HEK293 (cell line): ENCODE results near the gene ZNF423.

Experiments used
- CTCF ChIA-PET: fragments of 350-600 bp; formaldehyde crosslinking; extraction: SDS; loops from one replicate; lab custom pipeline; 2021; ENCODE audit warnings: antibody characterized with exemption; lab: Yijun Ruan, JAX
- POLR2A ChIA-PET: fragments of 300-600 bp; formaldehyde crosslinking; extraction: SDS; loops from one replicate; lab custom pipeline; 2020; ENCODE audit warnings: antibody characterized with exemption, inconsistent platforms; lab: Yijun Ruan, JAX
- H3K27ac ChIP-seq: fragments of 200-500 bp; sonication (Bioruptor generic); 2 replicates; pipeline ENCODE4 v1.5.1; 2014; ENCODE audit warnings: low read depth, low read length, control low read depth, inconsistent platforms; ENCODE audit errors: extremely low read depth
- H3K36me3 ChIP-seq, 2 experiments: fragments of 200-500 bp in 1 of 2; sonication (Bioruptor generic) in 1 of 2; 1 replicate in 1 of 2; 2 replicates in 1 of 2; pipeline ENCODE4 v1.5.1; 2014 to 2017; ENCODE audit warnings: inconsistent platforms in 2 of 2, low read length in 2 of 2; ENCODE audit not compliant: control insufficient read depth in 2 of 2, insufficient read depth in 1 of 2
- H3K4me1 ChIP-seq: fragments of 200-500 bp; sonication (Bioruptor generic); 2 replicates; pipeline ENCODE4 v1.5.1; 2014; ENCODE audit warnings: mild to moderate bottlenecking, low read length, inconsistent platforms; ENCODE audit not compliant: control insufficient read depth, insufficient read depth
- H3K4me3 ChIP-seq: 2 replicates; pipeline ENCODE4 v1.5.1; 2011; ENCODE audit warnings: low read depth, mild to moderate bottlenecking, control low read depth, low read length, moderate library complexity
- H3K9me3 ChIP-seq: fragments of 200-500 bp; sonication (Bioruptor generic); 2 replicates; pipeline ENCODE4 v1.5.1; 2014; ENCODE audit warnings: low read depth, low read length, inconsistent platforms; ENCODE audit not compliant: control insufficient read depth, insufficient read depth
- BCL11B ChIP-seq: fragments of 450-650 bp; formaldehyde crosslinking; IDR thresholded peaks from 2 replicates; pipeline ENCODE4 v1.5.1; 2016; ENCODE audit warnings: low read depth, missing biosample characterization, missing genetic modification characterization
- HOXC10 ChIP-seq: sonication (generic); formaldehyde crosslinking; IDR thresholded peaks from 2 replicates; pipeline ENCODE4 v1.8.1; 2023; ENCODE audit warnings: mild to moderate bottlenecking, missing genetic modification reagents
- MZF1 ChIP-seq: fragments of 450-650 bp; formaldehyde crosslinking; IDR thresholded peaks from 2 replicates; pipeline ENCODE4 v1.5.1; 2017; ENCODE audit warnings: missing biosample characterization, missing genetic modification characterization, borderline replicate concordance
- PRDM6 ChIP-seq: fragments of 450-650 bp; formaldehyde crosslinking; IDR thresholded peaks from 2 replicates; pipeline ENCODE4 v1.5.1; 2017; ENCODE audit warnings: missing biosample characterization, missing genetic modification characterization
- SCRT2 ChIP-seq: fragments of 450-650 bp; formaldehyde crosslinking; IDR thresholded peaks from 2 replicates; pipeline ENCODE4 v1.5.1; 2016; ENCODE audit warnings: missing biosample characterization, missing genetic modification characterization
- ZFHX2 ChIP-seq: fragments of 450-650 bp; formaldehyde crosslinking; conservative IDR thresholded peaks from 2 replicates; pipeline ENCODE4 v1.5.1; 2016; ENCODE audit warnings: missing biosample characterization, missing genetic modification characterization
- ZNF132 ChIP-seq: fragments of 450-650 bp; formaldehyde crosslinking; IDR thresholded peaks from 2 replicates; pipeline ENCODE4 v1.5.1; 2017; ENCODE audit warnings: missing biosample characterization, missing genetic modification characterization, borderline replicate concordance
- ZNF169 ChIP-seq: fragments of 450-650 bp; formaldehyde crosslinking; IDR thresholded peaks from 2 replicates; pipeline ENCODE4 v1.5.1; 2016; ENCODE audit warnings: missing biosample characterization, missing genetic modification characterization
- ZNF174 ChIP-seq: fragments of 450-650 bp; formaldehyde crosslinking; IDR thresholded peaks from 2 replicates; pipeline ENCODE4 v1.5.0; 2017; ENCODE audit warnings: missing biosample characterization, mild to moderate bottlenecking, missing genetic modification characterization
- ZNF37A ChIP-seq: fragments of 450-650 bp; IDR thresholded peaks from 2 replicates; pipeline ENCODE4 v1.5.1; 2018; ENCODE audit warnings: missing biosample characterization, missing genetic modification characterization
- ZNF423 ChIP-seq: fragments of 450-650 bp; formaldehyde crosslinking; IDR thresholded peaks from 2 replicates; pipeline ENCODE4 v1.5.1; 2016; ENCODE audit warnings: missing biosample characterization, missing genetic modification characterization
- ZNF514 ChIP-seq: fragments of 450-650 bp; formaldehyde crosslinking; IDR thresholded peaks from 2 replicates; pipeline ENCODE4 v1.5.1; 2016; ENCODE audit warnings: missing biosample characterization, missing genetic modification characterization
- ZNF571 ChIP-seq: fragments of 450-650 bp; formaldehyde crosslinking; IDR thresholded peaks from 2 replicates; pipeline ENCODE4 v1.5.0; 2017; ENCODE audit warnings: missing biosample characterization, missing genetic modification characterization
- ZNF623 ChIP-seq: fragments of 450-650 bp; formaldehyde crosslinking; IDR thresholded peaks from 2 replicates; pipeline ENCODE4 v1.5.1; 2016; ENCODE audit warnings: missing biosample characterization, missing genetic modification characterization
- ZSCAN16 ChIP-seq: fragments of 450-650 bp; formaldehyde crosslinking; IDR thresholded peaks from 2 replicates; pipeline ENCODE4 v1.5.1; 2016; ENCODE audit warnings: missing biosample characterization, missing genetic modification characterization
- ZSCAN23 ChIP-seq: fragments of 450-650 bp; formaldehyde crosslinking; IDR thresholded peaks from 2 replicates; pipeline ENCODE4 v1.5.1; 2016; ENCODE audit warnings: missing biosample characterization, missing genetic modification characterization
- ZXDB ChIP-seq: fragments of 450-650 bp; formaldehyde crosslinking; IDR thresholded peaks from 2 replicates; pipeline ENCODE4 v1.5.1; 2016; ENCODE audit warnings: missing biosample characterization, missing genetic modification characterization
- TF ChIP-seq, protein P1 (sequence below): fragments of 450-650 bp; formaldehyde crosslinking; IDR thresholded peaks from 2 replicates; pipeline ENCODE4 v1.5.1; 2016; ENCODE audit warnings: missing biosample characterization, missing genetic modification characterization

Gene ZNF423

DNA sequence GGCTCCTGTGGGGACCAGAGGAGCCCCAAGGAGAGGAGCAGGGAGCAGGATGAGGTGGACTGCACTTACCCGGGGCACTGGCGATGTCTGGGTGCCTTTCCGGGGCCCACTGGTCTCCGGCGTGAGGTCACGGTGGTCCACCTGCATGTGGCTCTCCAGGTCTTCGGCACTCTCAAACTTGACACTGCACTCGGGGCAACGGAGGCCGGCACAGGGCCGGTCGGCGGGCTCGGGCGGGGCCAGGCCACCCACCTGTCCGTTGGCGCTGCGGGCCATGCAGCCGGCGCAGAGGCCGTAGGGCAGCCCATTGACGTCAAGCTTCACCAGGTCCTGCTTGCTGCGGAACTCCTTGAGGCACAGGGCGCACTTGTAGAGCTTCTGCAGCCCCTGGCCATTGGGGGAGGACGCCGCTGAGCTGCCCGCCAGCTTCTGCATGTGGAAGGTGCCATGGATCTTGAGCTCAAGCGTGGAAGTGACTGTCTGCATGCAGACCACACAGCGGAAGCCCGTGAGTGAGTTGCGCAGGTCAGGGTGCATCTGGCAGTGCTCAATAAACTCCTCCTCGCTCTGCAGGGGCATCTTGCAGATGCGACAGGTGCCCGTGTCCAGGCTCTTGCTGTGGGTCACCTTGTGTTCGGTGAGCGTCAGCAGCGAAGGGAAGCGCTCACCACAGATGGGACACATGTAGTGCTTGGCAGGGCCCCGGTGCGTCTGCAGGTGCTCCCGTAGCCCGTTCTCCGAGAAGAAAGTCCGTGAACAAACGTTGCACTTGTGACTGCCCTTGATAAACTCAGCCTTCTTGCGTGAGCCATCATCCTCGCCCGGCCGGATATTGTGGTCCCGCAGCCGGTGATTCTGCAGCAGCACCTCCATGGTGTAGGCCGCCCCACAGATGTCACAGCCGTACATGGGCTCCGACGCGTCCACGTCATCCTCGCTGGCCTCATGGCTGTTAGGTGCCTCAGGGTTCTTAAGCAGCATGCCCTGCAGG lies 220.0 kb downstream of the ZNF423 start:
- H3K9me3 ChIP-seq = no peaks in the 10 kb centered on the region
- no peak overlapping the region for H3K4me3 ChIP-seq
- TF ChIP-seq ZNF132 (tag by site-specific recombination) (no peak), PRDM6 (tag by site-specific recombination) (no peak), ZSCAN23 (tag by site-specific recombination) (no peak), SCRT2 (tag by site-specific recombination) (peak; percentile 51; the same call in 1 of the 2 replicates), ZNF174 (tag by site-specific recombination) (no peak), ZNF169 (tag by site-specific recombination) (no peak), ZNF514 (tag by site-specific recombination) (no peak), ZNF623 (tag by site-specific recombination) (no peak), MZF1 (tag by site-specific recombination) (no peak), ZNF423 (0 out of 2 replicates have a peak, but pooled peaks have one; percentile 16), BCL11B (tag by site-specific recombination) (no peak), ZSCAN16 (tag by site-specific recombination) (no peak), ZNF37A (tag by site-specific recombination) (no peak)
- TF ChIP-seq, protein P1, sequence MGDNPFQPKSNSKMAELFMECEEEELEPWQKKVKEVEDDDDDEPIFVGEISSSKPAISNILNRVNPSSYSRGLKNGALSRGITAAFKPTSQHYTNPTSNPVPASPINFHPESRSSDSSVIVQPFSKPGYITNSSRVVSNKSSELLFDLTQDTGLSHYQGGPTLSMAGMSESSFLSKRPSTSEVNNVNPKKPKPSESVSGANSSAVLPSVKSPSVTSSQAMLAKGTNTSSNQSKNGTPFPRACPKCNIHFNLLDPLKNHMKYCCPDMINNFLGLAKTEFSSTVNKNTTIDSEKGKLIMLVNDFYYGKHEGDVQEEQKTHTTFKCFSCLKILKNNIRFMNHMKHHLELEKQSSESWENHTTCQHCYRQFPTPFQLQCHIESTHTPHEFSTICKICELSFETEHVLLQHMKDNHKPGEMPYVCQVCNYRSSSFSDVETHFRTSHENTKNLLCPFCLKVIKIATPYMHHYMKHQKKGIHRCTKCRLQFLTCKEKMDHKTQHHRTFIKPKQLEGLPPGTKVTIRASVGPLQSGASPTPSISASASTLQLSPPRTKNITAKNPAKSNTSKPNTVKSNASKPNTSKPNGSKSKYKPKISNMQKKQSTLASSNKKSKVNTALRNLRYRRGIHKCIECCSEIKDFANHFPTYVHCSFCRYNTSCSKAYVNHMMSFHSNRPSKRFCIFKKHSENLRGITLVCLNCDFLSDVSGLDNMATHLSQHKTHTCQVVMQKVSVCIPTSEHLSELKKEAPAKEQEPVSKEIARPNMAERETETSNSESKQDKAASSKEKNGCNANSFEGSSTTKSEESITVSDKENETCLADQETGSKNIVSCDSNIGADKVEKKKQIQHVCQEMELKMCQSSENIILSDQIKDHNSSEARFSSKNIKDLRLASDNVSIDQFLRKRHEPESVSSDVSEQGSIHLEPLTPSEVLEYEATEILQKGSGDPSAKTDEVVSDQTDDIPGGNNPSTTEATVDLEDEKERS (tag by site-specific recombination) = no peak
- no peaks in the 10 kb centered on the region for H3K4me1 ChIP-seq
- H3K27ac ChIP-seq = no peak overlapping the region
- peaks cover 0 to 19% of the 10 kb centered on the region in 2 experiments; a peak in 1 of 3 replicates for H3K36me3 ChIP-seq
- ChIA-PET POLR2A (no interaction called here), CTCF (interaction anchor here (0.6 kb wide), 1 partner anchor 222 kb away, joined by 3 read pairs; no protein-coding TSS in a partner anchor)

- no peak overlapping the region for H3K27ac ChIP-seq
- H3K36me3 ChIP-seq = peaks cover 0 to 19% of the 10 kb centered on the region in 2 experiments; a peak in 1 of 3 replicates
- H3K9me3 ChIP-seq = no peaks in the 10 kb centered on the region
- TF ChIP-seq ZSCAN23 (tag by site-specific recombination) = no peak
- TF ChIP-seq ZXDB = no peak
- no peak for TF ChIP-seq HOXC10 (CRISPR knock-in tag)
- no peak for TF ChIP-seq ZFHX2 (tag by site-specific recombination)
- TF ChIP-seq ZNF571 (tag by site-specific recombination) = no peak
- TF ChIP-seq ZNF514 (tag by site-specific recombination) = no peak
- CTCF ChIA-PET = no interaction called here
- POLR2A ChIA-PET = no interaction called here
- no peaks in the 10 kb centered on the region for H3K4me1 ChIP-seq
- no peak overlapping the region for H3K4me3 ChIP-seq
Measured at GRCh38 chr16:49635009-49635350, 220.9 kb downstream of the ZNF423 start.
